NCI-H2107 treated with DMSO at 0.1 percent for 48 hours (cell line): Measurements from ENCODE around the gene ARID3A.
"Not testable (repeated sequence)": the region's sequence is repeated elsewhere in the genome, so short reads cannot be mapped to it uniquely, and the experiment has no call there.

Experiments
- DNase-seq: peaks from one replicate; lab custom pipeline; 2025; ENCODE audit not compliant: unreplicated experiment; lab: John Stamatoyannopoulos, UW

The ARID3A gene, protein sequence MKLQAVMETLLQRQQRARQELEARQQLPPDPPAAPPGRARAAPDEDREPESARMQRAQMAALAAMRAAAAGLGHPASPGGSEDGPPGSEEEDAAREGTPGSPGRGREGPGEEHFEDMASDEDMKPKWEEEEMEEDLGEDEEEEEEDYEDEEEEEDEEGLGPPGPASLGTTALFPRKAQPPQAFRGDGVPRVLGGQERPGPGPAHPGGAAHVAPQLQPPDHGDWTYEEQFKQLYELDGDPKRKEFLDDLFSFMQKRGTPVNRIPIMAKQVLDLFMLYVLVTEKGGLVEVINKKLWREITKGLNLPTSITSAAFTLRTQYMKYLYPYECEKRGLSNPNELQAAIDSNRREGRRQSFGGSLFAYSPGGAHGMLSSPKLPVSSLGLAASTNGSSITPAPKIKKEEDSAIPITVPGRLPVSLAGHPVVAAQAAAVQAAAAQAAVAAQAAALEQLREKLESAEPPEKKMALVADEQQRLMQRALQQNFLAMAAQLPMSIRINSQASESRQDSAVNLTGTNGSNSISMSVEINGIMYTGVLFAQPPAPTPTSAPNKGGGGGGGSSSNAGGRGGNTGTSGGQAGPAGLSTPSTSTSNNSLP

GRCh38 chr19:925526-926322 lies at the start of gene ARID3A:
ARID3A (plus strand) TSS chr19:926035; CDS start chr19:929529, 3,494 bp downstream.
- DNase-seq: no peak

GRCh38 chr19:876089-876488 lies 49.7 kb upstream of the ARID3A start:
- no peak for DNase-seq

- DNase-seq: peak; percentile 57
Observed at GRCh38 chr19:876780-877314, 49.0 kb upstream of the ARID3A start.

GRCh38 chr19:877992-878660 lies 47.7 kb upstream of the ARID3A start:
- not testable (repeated sequence) for DNase-seq

GRCh38 chr19:878751-879561 lies 46.9 kb upstream of the ARID3A start:
- not testable (repeated sequence) for DNase-seq

- DNase-seq: no peak
Observed at GRCh38 chr19:879711-880438, 46.0 kb upstream of the ARID3A start.

DNA sequence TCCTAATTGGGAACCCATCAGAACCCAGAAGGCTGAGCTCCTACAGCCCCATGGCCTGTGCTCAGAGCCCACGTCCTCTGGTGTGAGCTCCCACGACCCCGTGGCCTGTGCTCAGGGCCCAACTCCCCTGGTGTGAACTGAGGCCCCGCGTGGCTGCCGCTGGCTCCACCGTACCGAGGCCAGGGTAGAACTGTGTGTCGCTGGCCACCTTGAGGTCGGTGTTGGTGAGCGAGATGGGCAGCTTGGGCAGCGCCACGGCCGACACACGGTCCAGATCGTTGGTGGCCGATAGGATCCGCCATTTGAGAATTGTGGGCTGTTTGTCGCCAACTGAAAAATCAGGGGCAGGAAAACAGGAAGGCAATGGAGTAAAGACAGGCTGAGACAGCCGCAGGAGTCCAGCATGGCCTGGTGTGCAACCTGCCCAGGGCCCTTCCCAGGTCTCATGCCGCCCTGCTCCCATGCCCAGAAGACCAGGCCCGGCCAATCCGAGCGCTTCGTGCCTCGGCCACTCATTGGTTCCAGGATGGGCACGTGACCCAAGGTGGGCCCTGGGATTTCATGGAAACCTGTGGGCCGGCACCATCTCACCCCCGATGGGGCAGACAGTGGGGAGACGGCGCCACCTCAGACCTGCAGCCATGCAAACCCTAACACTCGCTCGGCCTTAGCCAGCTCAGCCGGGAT lies 44.3 kb upstream of the ARID3A start:
- DNase-seq: no peak

- DNase-seq: no peak
Observed at GRCh38 chr19:882871-883497, 42.9 kb upstream of the ARID3A start.

DNA sequence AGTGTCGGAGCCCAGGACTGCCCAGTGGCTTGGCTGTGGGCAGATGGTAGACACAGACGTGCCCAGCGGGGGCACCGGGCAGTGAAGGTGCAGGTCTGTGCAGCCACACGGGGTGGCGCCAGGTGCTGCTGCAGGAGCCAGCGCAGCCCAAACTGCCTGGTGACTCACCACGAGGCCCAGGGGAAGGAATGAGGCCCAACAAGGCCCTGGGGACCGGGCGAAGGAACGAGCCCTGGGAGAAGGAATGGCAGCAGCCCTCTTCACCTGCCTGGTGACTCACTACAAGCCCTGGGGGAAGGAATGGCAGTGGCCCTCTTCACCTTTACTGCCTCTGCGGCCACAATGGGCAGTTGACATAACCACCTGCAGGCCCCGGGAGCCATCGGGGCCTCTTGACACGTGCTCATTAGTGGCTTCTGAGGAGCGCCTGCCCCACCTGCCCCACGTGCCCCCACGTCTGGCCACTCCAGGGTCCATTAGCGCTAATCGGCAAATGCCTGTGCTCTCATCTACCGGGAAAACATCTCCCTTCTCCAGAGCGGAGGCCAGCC lies 42.1 kb upstream of the ARID3A start:
- DNase-seq: peak; percentile 49

- no peak for DNase-seq
Observed at GRCh38 chr19:884420-885211, 41.2 kb upstream of the ARID3A start.

GRCh38 chr19:885536-886224 lies 40.2 kb upstream of the ARID3A start:
- DNase-seq: no peak

DNA sequence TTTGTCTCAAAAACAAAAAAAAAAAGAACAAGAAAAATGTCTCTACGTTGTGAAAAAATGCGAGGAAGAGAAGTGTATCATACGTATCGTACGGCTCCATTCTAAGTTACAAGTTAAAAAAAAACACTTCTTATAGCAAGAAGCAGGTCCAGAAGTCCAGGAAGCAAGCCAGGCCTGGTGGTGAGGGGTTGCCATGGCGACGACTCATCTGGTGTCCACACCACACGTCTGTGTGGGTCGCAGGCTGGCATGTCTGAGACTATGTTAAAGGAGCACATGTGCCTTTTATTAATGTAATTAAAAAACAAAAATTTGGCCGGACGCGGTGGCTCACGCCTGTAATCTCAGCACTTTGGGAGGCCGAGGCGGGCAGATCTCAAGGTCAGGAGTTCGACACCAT lies 38.8 kb upstream of the ARID3A start:
- no peak for DNase-seq

- DNase-seq: no peak
Observed at GRCh38 chr19:887599-887998, 38.2 kb upstream of the ARID3A start.

- no peak for DNase-seq
Observed at GRCh38 chr19:888581-889385, 37.1 kb upstream of the ARID3A start.

- DNase-seq: no peak
Observed at GRCh38 chr19:889662-890295, 36.1 kb upstream of the ARID3A start.
